HepG2 (cell line): Measurements from ENCODE around the gene ANO9.

ENCODE experiments used
- ATRX ChIP-seq: sonication (generic); formaldehyde crosslinking; IDR thresholded peaks from 2 replicates; pipeline ENCODE4 v1.4.0; 2020; ENCODE audit warnings: missing genetic modification reagents, borderline replicate concordance
- CEBPG ChIP-seq: IDR thresholded peaks from 2 replicates; pipeline ENCODE4 v1.6.1; 2016
- CTCF ChIP-seq: sonication (generic); formaldehyde crosslinking; IDR thresholded peaks from 2 replicates; pipeline ENCODE4 v1.5.0; 2020; ENCODE audit warnings: mild to moderate bottlenecking, missing genetic modification reagents, moderate library complexity
- PREB ChIP-seq: sonication (generic); formaldehyde crosslinking; IDR thresholded peaks from 2 replicates; pipeline ENCODE4 v1.4.0; 2020; ENCODE audit warnings: missing genetic modification reagents
- SUZ12 ChIP-seq: fragments of 150-350 bp; IDR thresholded peaks from 2 replicates; pipeline ENCODE4 v1.6.1; 2014; ENCODE audit warnings: low read depth, low read length
- TBP ChIP-seq: sonication (generic); formaldehyde crosslinking; IDR thresholded peaks from 2 replicates; pipeline ENCODE4 v1.5.0; 2020; ENCODE audit warnings: missing genetic modification reagents
- ZNF224 ChIP-seq: sonication (generic); formaldehyde crosslinking; IDR thresholded peaks from 2 replicates; pipeline ENCODE4 v1.5.0; 2020; ENCODE audit warnings: mild to moderate bottlenecking, missing genetic modification reagents
- ZNF7 ChIP-seq: IDR thresholded peaks from 2 replicates; pipeline ENCODE4 v1.6.1; 2016; ENCODE audit warnings: missing biosample characterization, missing genetic modification reagents
- ZNF746 ChIP-seq: sonication (generic); formaldehyde crosslinking; IDR thresholded peaks from 2 replicates; pipeline ENCODE4 v1.8.0; 2022; ENCODE audit warnings: mild to moderate bottlenecking, missing genetic modification reagents

GRCh38 chr11:491358-491757 is 49.5 kb upstream of the ANO9 start:
- TF ChIP-seq SUZ12 (no peak), ZNF7 (CRISPR knock-in tag) (no peak), ZNF224 (CRISPR knock-in tag) (no peak), ZNF746 (CRISPR knock-in tag) (no peak), TBP (CRISPR knock-in tag) (no peak), PREB (CRISPR knock-in tag) (no peak), CEBPG (no peak), ATRX (no peak), CTCF (CRISPR knock-in tag) (no peak)
